ENCODE measurements around the gene SUSD6.

SUSD6 gene

GRCh38 chr14:69664865-69665526 is 53.6 kb downstream of the SUSD6 start:
- no peak overlapping the region for H3K4me3 ChIP-seq (ENCODE audit: low read depth, low read length)
- no peak for DNase-seq (ENCODE audit: low read depth)

- no peak overlapping the region for H3K4me3 ChIP-seq (ENCODE audit: low read depth, low read length)
- DNase-seq (ENCODE audit: low read depth), result no peak
Observed at GRCh38 chr14:69665631-69666030, 54.2 kb downstream of the SUSD6 start.

GRCh38 chr14:69666112-69666511 is 54.7 kb downstream of the SUSD6 start:
- DNase-seq (ENCODE audit: low read depth), result no peak
- H3K4me3 ChIP-seq (ENCODE audit: low read depth, low read length), result no peak overlapping the region

- no peak overlapping the region for H3K4me3 ChIP-seq (ENCODE audit: low read depth, low read length)
- no peak for DNase-seq (ENCODE audit: low read depth)
Observed at GRCh38 chr14:69666690-69667211, 55.4 kb downstream of the SUSD6 start.

GRCh38 chr14:69667938-69668335 is 56.5 kb downstream of the SUSD6 start:
- H3K4me3 ChIP-seq (ENCODE audit: low read depth, low read length), result no peak overlapping the region
- DNase-seq (ENCODE audit: low read depth), result no peak

- DNase-seq (ENCODE audit: low read depth), result no peak
- H3K4me3 ChIP-seq (ENCODE audit: low read depth, low read length), result no peak overlapping the region
Observed at GRCh38 chr14:69669375-69669774, 58.0 kb downstream of the SUSD6 start.

- no peak for DNase-seq (ENCODE audit: low read depth)
- no peak overlapping the region for H3K4me3 ChIP-seq (ENCODE audit: low read depth, low read length)
Observed at GRCh38 chr14:69670093-69670492, 58.7 kb downstream of the SUSD6 start.

GRCh38 chr14:69671365-69672030 is 60.1 kb downstream of the SUSD6 start:
- DNase-seq (ENCODE audit: low read depth), result no peak
- H3K4me3 ChIP-seq (ENCODE audit: low read depth, low read length), result no peak overlapping the region

GRCh38 chr14:69672356-69672755 is 61.0 kb downstream of the SUSD6 start:
- no peak for DNase-seq (ENCODE audit: low read depth)
- H3K4me3 ChIP-seq (ENCODE audit: low read depth, low read length), result no peak overlapping the region

- DNase-seq (ENCODE audit: low read depth), result no peak
- no peak overlapping the region for H3K4me3 ChIP-seq (ENCODE audit: low read depth, low read length)
Observed at GRCh38 chr14:69673104-69673503, 61.7 kb downstream of the SUSD6 start.

GRCh38 chr14:69673578-69674305 is 62.3 kb downstream of the SUSD6 start:
- H3K4me3 ChIP-seq (ENCODE audit: low read depth, low read length), result no peak overlapping the region
- DNase-seq (ENCODE audit: low read depth), result no peak

- H3K4me3 ChIP-seq (ENCODE audit: low read depth, low read length), result no peak overlapping the region
Observed at GRCh38 chr14:69674546-69675244, 63.3 kb downstream of the SUSD6 start.

GRCh38 chr14:69675245-69675583 is 63.8 kb downstream of the SUSD6 start:
- no peak overlapping the region for H3K4me3 ChIP-seq (ENCODE audit: low read depth, low read length)
- DNase-seq (ENCODE audit: low read depth), result no peak

More at GRCh38 chr14:69674546-69675244, 63.3 kb downstream of the SUSD6 start:
- no peak for DNase-seq (ENCODE audit: low read depth)

GRCh38 chr14:69675877-69676416 is 64.6 kb downstream of the SUSD6 start:
- H3K4me3 ChIP-seq (ENCODE audit: low read depth, low read length), result no peak overlapping the region
- DNase-seq (ENCODE audit: low read depth), result no peak

- no peak for DNase-seq (ENCODE audit: low read depth)
- no peak overlapping the region for H3K4me3 ChIP-seq (ENCODE audit: low read depth, low read length)
Observed at GRCh38 chr14:69676723-69677122, 65.3 kb downstream of the SUSD6 start.

- H3K4me3 ChIP-seq (ENCODE audit: low read depth, low read length), result no peak overlapping the region
Observed at GRCh38 chr14:69680297-69680696, 68.9 kb downstream of the SUSD6 start.

GRCh38 chr14:69682136-69682535 is 70.7 kb downstream of the SUSD6 start:
- no peak overlapping the region for H3K4me3 ChIP-seq (ENCODE audit: low read depth, low read length)
- no peak for DNase-seq (ENCODE audit: low read depth)

More at GRCh38 chr14:69680297-69680696, 68.9 kb downstream of the SUSD6 start:
- peak; percentile 66 for DNase-seq (ENCODE audit: low read depth)

GRCh38 chr14:69682621-69683263 is 71.3 kb downstream of the SUSD6 start:
- DNase-seq (ENCODE audit: low read depth), result no peak

GRCh38 chr14:69683971-69684370 is 72.6 kb downstream of the SUSD6 start:
- H3K4me3 ChIP-seq (ENCODE audit: low read depth, low read length), result no peak overlapping the region
- no peak for DNase-seq (ENCODE audit: low read depth)

More at GRCh38 chr14:69682621-69683263, 71.3 kb downstream of the SUSD6 start:
- no peak overlapping the region for H3K4me3 ChIP-seq (ENCODE audit: low read depth, low read length)
